ENCODE data around the gene PSMA3. TPM values are rescaled to one million over a fixed set of nuclear protein-coding genes. Genes with fewer than 3 reads are reported as not detected.

PSMA3 gene
- total and polyA plus RNA-seq, 12 donors, result 80.9 to 270 (median 162) TPM

- H3K36me3 ChIP-seq (replicated peaks in 1 of 2), result peaks cover 0 to 55% of the 10 kb centered on the region in 2 donors
- no peaks in the 10 kb centered on the region for H3K27me3 ChIP-seq
- no peaks in the 10 kb centered on the region for H3K4me1 ChIP-seq (replicated peaks in 1 of 2)
- no peak for TF ChIP-seq POLR2A (IDR thresholded peaks at IDR 0.05)
- TF ChIP-seq CTCF (IDR thresholded peaks at IDR 0.05), result no peak
- intact Hi-C loops (cut with DNase I), result no loop called here
- H3K4me3 ChIP-seq, result no peak overlapping the region
- DNase-seq, result no peak
- no peak overlapping the region for H3K27ac ChIP-seq
- no peaks in the 10 kb centered on the region for H3K9me3 ChIP-seq (replicated peaks in 1 of 3)
- WGBS, 4 donors, result 72 to 90% (median 88%) methylated on average over 2 of the region's 2 CpGs
Observed at GRCh38 chr14:58215191-58215914, 29.3 kb upstream of the PSMA3 start.

- intact Hi-C loops (cut with DNase I), result no loop called here
- TF ChIP-seq CTCF (IDR thresholded peaks at IDR 0.05) (no peak), POLR2A (IDR thresholded peaks at IDR 0.05) (no peak)
- H3K36me3 ChIP-seq (replicated peaks in 1 of 2), result peaks cover 0 to 61% of the 10 kb centered on the region in 2 donors
- no peak overlapping the region for H3K4me3 ChIP-seq
- no peak for DNase-seq
- H3K9me3 ChIP-seq (replicated peaks in 1 of 3), result no peaks in the 10 kb centered on the region
- H3K27ac ChIP-seq, result no peak overlapping the region
- WGBS, 4 donors, result 75 to 87% (median 83%) methylated on average over 2 of the region's 2 CpGs
- no peaks in the 10 kb centered on the region for H3K27me3 ChIP-seq
- no peaks in the 10 kb centered on the region for H3K4me1 ChIP-seq (replicated peaks in 1 of 2)
Observed at GRCh38 chr14:58216544-58216943, 28.1 kb upstream of the PSMA3 start.

GRCh38 chr14:58227096-58227819 is 17.4 kb upstream of the PSMA3 start:
- no peaks in the 10 kb centered on the region for H3K4me1 ChIP-seq (replicated peaks in 1 of 2)
- DNase-seq, result no peak
- no peak for TF ChIP-seq CTCF (IDR thresholded peaks at IDR 0.05)
- TF ChIP-seq POLR2A (IDR thresholded peaks at IDR 0.05), result no peak
- H3K9me3 ChIP-seq (replicated peaks in 1 of 3), result no peaks in the 10 kb centered on the region
- peaks cover 0 to 49% of the 10 kb centered on the region in 2 donors for H3K36me3 ChIP-seq (replicated peaks in 1 of 2)
- no peaks in the 10 kb centered on the region for H3K27me3 ChIP-seq
- 88 to 99% (median 97%) methylated on average over 5 of the region's 5 CpGs for WGBS, 4 donors
- no peak overlapping the region for H3K27ac ChIP-seq
- H3K4me3 ChIP-seq, result no peak overlapping the region
- intact Hi-C loops (cut with DNase I), result no loop called here
